ENCODE measurements around the gene ZC2HC1B.

The ZC2HC1B gene

DNA sequence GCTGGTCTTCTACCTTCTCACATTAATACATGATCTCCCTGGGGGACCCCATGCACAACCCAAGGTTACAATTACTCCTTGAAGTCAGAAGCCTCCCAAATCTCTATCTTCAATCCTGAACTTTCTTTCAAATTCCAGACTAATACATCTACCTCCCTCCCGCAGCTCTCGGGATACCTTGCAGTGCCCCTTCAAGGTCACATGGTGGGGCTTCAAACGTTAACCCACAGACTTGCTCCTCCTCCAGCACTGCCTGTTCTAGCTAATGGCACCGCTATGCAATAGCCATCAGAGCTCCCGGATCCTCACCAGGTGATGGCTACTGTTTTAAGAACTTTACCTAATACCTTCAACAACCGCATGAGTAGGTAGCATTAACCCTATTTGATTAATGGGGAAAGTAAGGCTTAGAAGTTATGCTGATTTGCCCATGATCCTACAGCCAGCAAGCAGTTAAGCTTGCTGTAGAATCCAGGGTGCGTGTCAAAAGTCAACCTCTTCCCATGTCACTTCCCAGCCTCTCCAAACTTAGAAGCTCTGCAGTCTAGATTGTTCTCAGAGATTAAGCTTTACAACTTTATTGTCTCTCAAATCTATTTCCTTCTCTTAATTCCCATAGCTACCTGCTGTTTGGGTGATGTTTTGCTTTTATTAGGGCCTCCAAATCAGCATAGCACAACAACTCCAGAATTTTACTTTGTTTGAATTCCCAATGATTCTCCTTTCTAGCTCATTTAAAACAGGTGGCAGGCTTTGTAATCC lies 99.1 kb downstream of the ZC2HC1B start:
- DNase-seq (ENCODE audit: low read depth, low spot score) = no peak
- TF ChIP-seq ZNF274 (IDR thresholded peaks at IDR 0.05; ENCODE audit: low read depth, low read length) (no peak), YY1 (IDR thresholded peaks at IDR 0.05; ENCODE audit: insufficient read depth, insufficient read length) (no peak), SUZ12 (IDR thresholded peaks at IDR 0.05; ENCODE audit: extremely low read depth, insufficient read depth, insufficient read length) (no peak)
- Histone ChIP-seq H3K36me3 (ENCODE audit: insufficient read depth, insufficient read length, low read length) (no peaks in the 10 kb centered on the region), H3K9me3 (ENCODE audit: insufficient read depth, low read length) (no peaks in the 10 kb centered on the region; the same call in 1 of the 2 replicates), H3K4me1 (ENCODE audit: insufficient read depth, insufficient read length) (peaks cover 10% of the 10 kb centered on the region), H3K9ac (ENCODE audit: insufficient read length, low read depth) (no peak overlapping the region), H3K27me3 (ENCODE audit: insufficient read depth, insufficient read length) (peaks cover 95% of the 10 kb centered on the region), H3K4me3 (ENCODE audit: insufficient read length, low read depth) (no peak overlapping the region)

DNA sequence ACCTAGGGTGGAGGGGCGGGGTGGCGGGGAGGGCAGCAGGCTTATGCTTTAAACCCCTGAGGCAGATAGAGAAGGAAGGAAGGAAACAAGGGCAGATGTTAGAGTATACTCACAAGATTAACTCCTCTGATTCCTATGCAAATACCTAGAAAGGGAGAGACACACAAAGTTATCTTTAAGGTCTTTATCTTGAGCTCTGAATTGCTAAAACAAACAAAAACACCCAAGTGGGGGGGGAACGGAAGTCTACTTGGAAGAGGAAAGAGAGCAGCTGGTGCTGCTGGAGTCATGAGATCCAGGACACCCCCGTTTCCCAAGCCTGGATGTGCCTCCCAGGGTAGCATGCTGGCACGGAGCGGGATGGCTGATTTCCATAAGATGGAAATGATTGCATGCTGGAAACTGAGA lies 100.4 kb downstream of the ZC2HC1B start:
- H3K27me3 ChIP-seq (ENCODE audit: insufficient read depth, insufficient read length) = peaks cover 97% of the 10 kb centered on the region
- TF ChIP-seq SUZ12 (IDR thresholded peaks at IDR 0.05; ENCODE audit: extremely low read depth, insufficient read depth, insufficient read length) (no peak), YY1 (IDR thresholded peaks at IDR 0.05; ENCODE audit: insufficient read depth, insufficient read length) (no peak), ZNF274 (IDR thresholded peaks at IDR 0.05; ENCODE audit: low read depth, low read length) (no peak)
- no peaks in the 10 kb centered on the region for H3K36me3 ChIP-seq (ENCODE audit: insufficient read depth, insufficient read length, low read length)
- no peaks in the 10 kb centered on the region; the same call in 1 of the 2 replicates for H3K9me3 ChIP-seq (ENCODE audit: insufficient read depth, low read length)
- no peak overlapping the region for H3K4me3 ChIP-seq (ENCODE audit: insufficient read length, low read depth)
- H3K4me1 ChIP-seq (ENCODE audit: insufficient read depth, insufficient read length) = peaks cover 8% of the 10 kb centered on the region
- no peak overlapping the region for H3K9ac ChIP-seq (ENCODE audit: insufficient read length, low read depth)
- DNase-seq (ENCODE audit: low read depth, low spot score) = no peak

DNA sequence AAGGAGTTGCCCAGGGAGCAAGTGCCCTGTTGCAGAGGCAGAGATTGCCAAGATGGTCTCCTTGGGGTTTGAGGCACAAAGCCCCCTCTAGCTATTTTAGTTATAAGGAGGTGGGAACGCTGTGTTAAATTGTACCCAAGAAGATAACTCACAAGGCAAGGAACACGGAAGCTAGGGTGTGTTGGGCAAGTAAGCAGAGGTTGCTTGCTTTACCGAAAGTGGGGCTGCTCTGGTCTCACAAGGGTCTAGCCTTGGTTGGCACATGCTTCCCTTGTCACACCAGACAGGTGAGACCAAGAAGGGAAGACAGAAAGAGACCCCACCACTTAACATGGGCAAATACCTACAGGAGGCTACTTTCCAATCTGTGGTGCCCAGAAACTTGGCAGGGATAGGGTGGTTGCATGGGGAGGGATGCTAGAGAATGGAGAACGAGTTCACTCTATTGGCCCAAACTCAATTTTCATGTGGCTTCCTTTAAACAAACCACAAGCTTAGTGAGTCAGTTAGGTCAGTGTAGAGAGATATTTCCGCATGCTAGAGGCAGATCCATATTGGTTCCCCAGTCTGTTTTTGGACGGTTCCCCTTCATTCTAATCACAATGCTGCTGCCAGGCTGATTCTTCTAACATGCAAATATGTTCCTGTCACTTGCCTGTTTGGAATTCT lies 101.4 kb downstream of the ZC2HC1B start:
- H3K9me3 ChIP-seq (ENCODE audit: insufficient read depth, low read length) = no peaks in the 10 kb centered on the region; the same call in 1 of the 2 replicates
- no peak for DNase-seq (ENCODE audit: low read depth, low spot score)
- TF ChIP-seq ZNF274 (IDR thresholded peaks at IDR 0.05; ENCODE audit: low read depth, low read length) (no peak), YY1 (IDR thresholded peaks at IDR 0.05; ENCODE audit: insufficient read depth, insufficient read length) (no peak), SUZ12 (IDR thresholded peaks at IDR 0.05; ENCODE audit: extremely low read depth, insufficient read depth, insufficient read length) (no peak)
- peaks cover 8% of the 10 kb centered on the region for H3K4me1 ChIP-seq (ENCODE audit: insufficient read depth, insufficient read length)
- no peak overlapping the region for H3K4me3 ChIP-seq (ENCODE audit: insufficient read length, low read depth)
- H3K27me3 ChIP-seq (ENCODE audit: insufficient read depth, insufficient read length) = peaks cover 97% of the 10 kb centered on the region
- no peak overlapping the region for H3K9ac ChIP-seq (ENCODE audit: insufficient read length, low read depth)
- H3K36me3 ChIP-seq (ENCODE audit: insufficient read depth, insufficient read length, low read length) = no peaks in the 10 kb centered on the region

DNA sequence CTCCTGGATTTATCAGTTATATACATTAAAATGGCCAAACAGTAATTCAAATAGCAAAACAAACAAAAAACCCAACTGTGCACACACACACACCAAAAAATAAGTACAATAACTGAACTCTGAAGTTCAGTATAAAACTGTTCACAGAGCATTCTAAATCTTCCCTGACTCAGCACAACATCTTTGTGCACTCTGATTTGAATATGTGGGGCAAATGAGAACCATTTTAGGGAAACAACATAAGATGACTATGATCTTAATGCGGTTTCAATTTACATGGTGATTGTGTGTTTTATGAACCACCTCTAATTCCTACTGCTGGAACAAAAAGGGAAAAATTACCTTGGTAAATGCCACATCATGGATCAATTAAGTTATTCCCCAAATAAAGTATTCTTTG lies 102.0 kb downstream of the ZC2HC1B start:
- DNase-seq (ENCODE audit: low read depth, low spot score) = no peak
- H3K27me3 ChIP-seq (ENCODE audit: insufficient read depth, insufficient read length) = peaks cover 97% of the 10 kb centered on the region
- peaks cover 8% of the 10 kb centered on the region for H3K4me1 ChIP-seq (ENCODE audit: insufficient read depth, insufficient read length)
- TF ChIP-seq YY1 (IDR thresholded peaks at IDR 0.05; ENCODE audit: insufficient read depth, insufficient read length) (no peak), ZNF274 (IDR thresholded peaks at IDR 0.05; ENCODE audit: low read depth, low read length) (no peak)
- no peak overlapping the region for H3K4me3 ChIP-seq (ENCODE audit: insufficient read length, low read depth)
- no peaks in the 10 kb centered on the region; the same call in 1 of the 2 replicates for H3K9me3 ChIP-seq (ENCODE audit: insufficient read depth, low read length)
- no peaks in the 10 kb centered on the region for H3K36me3 ChIP-seq (ENCODE audit: insufficient read depth, insufficient read length, low read length)
- H3K9ac ChIP-seq (ENCODE audit: insufficient read length, low read depth) = no peak overlapping the region

DNA sequence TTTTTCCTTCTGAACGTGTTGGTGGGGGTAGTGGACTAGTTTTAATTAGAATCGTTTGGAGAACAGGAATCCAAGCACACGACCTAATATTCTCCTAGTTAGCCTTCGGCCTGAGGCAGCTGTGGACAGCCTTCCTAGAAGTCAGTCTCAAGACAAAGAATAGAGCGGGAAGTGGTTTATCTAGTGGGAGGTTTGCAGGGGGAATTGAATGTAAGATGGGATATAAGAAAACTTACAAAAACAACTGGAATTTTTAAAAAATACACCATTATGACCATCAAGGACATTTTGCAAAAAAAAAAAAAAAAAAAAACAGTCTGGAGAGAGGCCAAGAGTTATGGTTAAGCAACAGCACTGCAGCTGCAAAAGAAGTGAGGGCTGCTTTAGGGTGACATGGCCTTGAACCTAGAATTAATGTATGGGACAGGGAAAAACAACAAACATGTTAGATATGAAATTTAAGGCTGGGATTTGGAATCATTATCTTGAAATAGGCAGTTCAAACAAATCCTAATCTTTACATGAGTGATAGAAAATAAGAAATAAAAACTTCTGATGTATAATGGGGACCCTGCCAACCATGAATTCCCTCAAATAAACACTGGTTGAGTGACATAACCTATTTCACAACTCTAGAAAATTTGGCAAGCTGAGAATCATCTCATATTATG lies 103.6 kb downstream of the ZC2HC1B start:
- TF ChIP-seq YY1 (IDR thresholded peaks at IDR 0.05; ENCODE audit: insufficient read depth, insufficient read length) = no peak
- no peak for TF ChIP-seq SUZ12 (IDR thresholded peaks at IDR 0.05; ENCODE audit: extremely low read depth, insufficient read depth, insufficient read length)
- no peak for TF ChIP-seq ZNF274 (IDR thresholded peaks at IDR 0.05; ENCODE audit: low read depth, low read length)
- peaks cover 7% of the 10 kb centered on the region for H3K4me1 ChIP-seq (ENCODE audit: insufficient read depth, insufficient read length)
- peaks cover 92% of the 10 kb centered on the region for H3K27me3 ChIP-seq (ENCODE audit: insufficient read depth, insufficient read length)
- H3K4me3 ChIP-seq (ENCODE audit: insufficient read length, low read depth) = no peak overlapping the region
- no peak overlapping the region for H3K9ac ChIP-seq (ENCODE audit: insufficient read length, low read depth)
- no peaks in the 10 kb centered on the region; the same call in 1 of the 2 replicates for H3K9me3 ChIP-seq (ENCODE audit: insufficient read depth, low read length)
- DNase-seq (ENCODE audit: low read depth, low spot score) = no peak
- H3K36me3 ChIP-seq (ENCODE audit: insufficient read depth, insufficient read length, low read length) = no peaks in the 10 kb centered on the region

DNA sequence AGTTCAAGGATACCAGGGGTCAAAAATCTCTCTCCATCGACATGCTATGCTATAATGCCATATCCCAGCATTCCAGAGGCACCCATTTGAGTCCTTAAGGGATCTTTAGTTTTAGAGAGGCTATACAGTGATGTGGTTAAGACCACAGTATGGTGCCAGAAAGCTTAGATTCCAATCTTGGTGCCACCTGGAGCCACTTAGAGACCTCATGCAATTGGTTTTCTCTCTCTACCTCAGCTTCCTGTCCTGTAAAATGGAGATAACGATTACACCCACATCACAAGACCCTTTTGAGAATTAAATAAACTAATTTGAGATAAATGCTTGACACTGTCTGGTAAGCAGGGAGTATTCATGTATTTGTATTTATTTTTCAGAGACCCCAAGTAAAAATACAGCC lies 104.8 kb downstream of the ZC2HC1B start:
- H3K9me3 ChIP-seq (ENCODE audit: insufficient read depth, low read length) = no peaks in the 10 kb centered on the region; the same call in 1 of the 2 replicates
- TF ChIP-seq YY1 (IDR thresholded peaks at IDR 0.05; ENCODE audit: insufficient read depth, insufficient read length) = no peak
- no peak for TF ChIP-seq ZNF274 (IDR thresholded peaks at IDR 0.05; ENCODE audit: low read depth, low read length)
- TF ChIP-seq SUZ12 (IDR thresholded peaks at IDR 0.05; ENCODE audit: extremely low read depth, insufficient read depth, insufficient read length) = no peak
- H3K4me1 ChIP-seq (ENCODE audit: insufficient read depth, insufficient read length) = peaks cover 3% of the 10 kb centered on the region
- DNase-seq (ENCODE audit: low read depth, low spot score) = peak; percentile 25
- no peak overlapping the region for H3K4me3 ChIP-seq (ENCODE audit: insufficient read length, low read depth)
- peaks cover 83% of the 10 kb centered on the region for H3K27me3 ChIP-seq (ENCODE audit: insufficient read depth, insufficient read length)
- H3K36me3 ChIP-seq (ENCODE audit: insufficient read depth, insufficient read length, low read length) = no peaks in the 10 kb centered on the region
- H3K9ac ChIP-seq (ENCODE audit: insufficient read length, low read depth) = no peak overlapping the region
